IPS DF 19.7 (cell line): ENCODE results near the gene B3GALNT2.
"Not testable (repeated sequence)": the region's sequence is repeated elsewhere in the genome, so short reads cannot be mapped to it uniquely, and the experiment has no call there.

Source experiments
- DNase-seq: peaks from one replicate; pipeline ENCODE4 v3.0.0-alpha.2; 2013; ENCODE audit warnings: low read depth, low spot score

B3GALNT2 gene

DNA sequence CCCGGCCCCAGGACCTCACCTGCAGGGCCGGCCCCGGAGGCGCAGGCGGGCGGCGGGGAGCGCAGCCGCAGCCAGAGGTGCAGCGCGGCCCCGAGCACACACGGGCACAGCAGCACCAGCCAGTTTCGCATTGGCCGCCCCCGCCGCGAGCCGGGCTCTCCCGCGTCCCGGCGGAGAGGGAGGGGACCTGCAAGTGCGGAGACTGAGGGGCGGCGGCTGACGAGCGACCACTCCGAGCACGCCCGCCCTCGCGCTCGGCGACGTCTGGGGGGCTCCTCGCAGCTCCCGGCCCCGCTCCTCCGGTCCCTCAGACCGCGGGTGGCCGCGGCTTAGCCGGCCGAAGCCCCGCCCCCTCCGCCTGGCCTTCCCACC, at the start of gene B3GALNT2:
TSS of gene B3GALNT2 (minus strand) at position 331 of the 372 bp plus-strand sequence. CDS start at position 131, 200 bp downstream.
- no peak for DNase-seq

GRCh38 chr1:235553112-235553551, 48.9 kb upstream of the B3GALNT2 start:
- DNase-seq: no peak

- DNase-seq: no peak
These were observed 48.0 kb upstream of the B3GALNT2 start for GRCh38 chr1:235552146-235552716.

GRCh38 chr1:235549351-235550139, 45.3 kb upstream of the B3GALNT2 start:
- no peak for DNase-seq

GRCh38 chr1:235546369-235547155, 42.3 kb upstream of the B3GALNT2 start:
- not testable (repeated sequence) for DNase-seq

DNA sequence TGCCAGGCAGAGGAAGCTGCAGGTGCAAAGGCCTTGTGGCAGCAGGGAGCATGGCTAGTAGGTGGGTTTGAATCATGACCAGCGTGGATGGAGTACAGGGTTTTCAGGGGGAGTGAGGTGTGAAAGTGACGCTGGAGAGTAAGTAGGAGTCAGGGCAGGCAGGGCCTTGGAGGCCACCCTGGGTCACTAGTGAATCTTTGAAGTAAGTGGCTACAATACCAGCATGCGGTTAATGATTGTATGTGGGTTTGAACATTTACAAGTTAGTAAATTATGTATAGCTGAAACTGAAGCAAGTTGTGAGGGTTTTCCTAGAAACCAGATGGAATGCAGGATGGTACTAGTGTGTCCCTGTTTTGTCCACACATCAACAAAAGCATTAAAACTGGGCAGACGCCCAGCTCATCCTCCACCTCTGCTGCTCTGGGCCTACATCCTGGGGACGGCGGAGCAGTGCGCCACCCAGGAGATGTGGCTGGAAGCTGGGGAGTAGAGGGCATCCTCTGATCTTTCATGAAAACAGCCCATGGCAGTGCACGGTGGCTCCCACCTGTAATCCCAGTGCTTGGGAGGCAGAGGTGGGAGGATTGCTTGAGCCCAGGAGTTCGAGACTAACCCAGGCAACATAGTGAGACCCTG, 41.2 kb upstream of the B3GALNT2 start:
- no peak for DNase-seq

- not testable (repeated sequence) for DNase-seq
These were observed 38.6 kb upstream of the B3GALNT2 start for GRCh38 chr1:235542845-235543244.

DNA sequence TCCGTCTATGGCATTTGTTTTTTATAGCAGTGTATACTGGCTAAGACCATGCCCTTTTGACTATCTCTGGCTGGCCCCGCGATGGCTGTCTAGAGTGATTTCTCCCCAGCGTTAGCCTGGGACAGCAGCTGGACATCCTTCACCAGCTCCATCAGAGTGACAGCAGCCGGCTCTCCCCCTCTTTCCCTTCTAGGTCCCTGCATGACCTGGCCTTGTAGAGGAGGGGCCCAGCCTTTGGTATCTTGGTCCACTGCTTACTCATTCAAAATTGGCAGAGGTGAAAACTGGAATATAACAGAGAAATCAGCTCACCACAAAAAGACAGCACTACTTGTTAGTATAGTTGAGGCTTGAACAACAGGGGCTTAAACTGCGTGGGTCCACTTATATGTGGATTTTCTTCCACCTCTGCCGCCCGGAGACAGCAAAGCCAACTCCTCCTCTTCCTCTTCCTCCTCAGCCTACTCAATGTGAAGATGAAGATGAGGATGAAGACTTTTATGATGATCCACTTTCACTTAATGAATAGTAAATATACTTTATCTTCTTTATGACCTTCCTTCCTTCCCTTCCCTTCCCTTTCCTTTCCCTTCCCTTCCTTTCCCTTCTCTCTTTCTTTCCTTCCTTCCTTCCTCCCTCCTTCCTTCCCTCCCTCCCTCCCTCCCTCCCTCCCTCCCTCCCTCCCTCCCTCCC, 29.4 kb upstream of the B3GALNT2 start:
- DNase-seq: no peak

- DNase-seq: no peak
These were observed 28.1 kb upstream of the B3GALNT2 start for GRCh38 chr1:235532360-235532759.

DNA sequence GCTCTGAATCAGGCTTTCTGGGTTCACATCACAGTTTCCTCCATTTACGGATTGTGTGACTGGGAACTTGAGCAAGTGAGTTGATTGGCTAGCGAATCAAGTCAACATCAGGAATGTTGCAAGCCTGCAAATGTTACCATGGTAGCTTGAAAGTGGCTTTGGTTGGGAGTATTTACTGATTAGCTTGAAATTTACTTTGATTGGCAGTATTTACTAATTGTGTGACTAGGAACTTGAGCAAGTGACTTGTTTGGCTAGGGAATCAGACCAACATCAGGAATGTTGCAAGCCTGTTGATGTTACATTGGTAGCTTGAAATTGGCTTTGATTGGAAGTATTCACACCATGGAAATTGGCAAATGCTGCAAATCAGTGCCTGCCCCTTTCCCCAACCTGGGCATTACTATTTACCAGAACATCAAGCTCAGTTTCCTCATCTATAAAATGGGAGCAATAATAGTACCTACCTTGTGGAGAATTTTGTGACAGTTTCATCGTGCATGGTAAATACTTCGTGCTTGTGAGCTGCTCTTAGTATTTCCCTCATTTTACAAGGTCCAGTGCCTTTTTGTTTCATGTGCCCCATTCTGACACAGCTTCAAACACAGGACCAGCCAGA, 23.1 kb upstream of the B3GALNT2 start:
- no peak for DNase-seq

DNA sequence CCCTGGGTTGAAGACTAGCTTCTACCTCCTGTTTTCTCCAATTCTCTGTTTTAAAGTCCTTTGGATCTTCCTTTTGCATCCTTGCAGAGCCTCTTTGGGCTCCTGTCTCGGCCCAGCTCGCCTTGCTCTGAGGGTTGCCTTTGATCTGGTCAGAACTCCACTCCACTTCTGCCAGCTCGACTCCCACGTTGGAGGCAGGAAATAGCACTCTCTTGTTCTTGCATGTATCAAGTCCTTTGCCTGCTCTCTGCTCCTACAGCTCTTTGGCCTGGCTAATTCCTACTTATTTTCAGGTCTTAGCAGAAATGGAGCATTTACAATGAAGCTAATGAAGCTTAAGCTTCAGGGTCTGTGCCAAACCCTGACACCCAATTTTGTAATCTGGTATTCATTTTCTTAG, 21.1 kb upstream of the B3GALNT2 start:
- no peak for DNase-seq

DNA sequence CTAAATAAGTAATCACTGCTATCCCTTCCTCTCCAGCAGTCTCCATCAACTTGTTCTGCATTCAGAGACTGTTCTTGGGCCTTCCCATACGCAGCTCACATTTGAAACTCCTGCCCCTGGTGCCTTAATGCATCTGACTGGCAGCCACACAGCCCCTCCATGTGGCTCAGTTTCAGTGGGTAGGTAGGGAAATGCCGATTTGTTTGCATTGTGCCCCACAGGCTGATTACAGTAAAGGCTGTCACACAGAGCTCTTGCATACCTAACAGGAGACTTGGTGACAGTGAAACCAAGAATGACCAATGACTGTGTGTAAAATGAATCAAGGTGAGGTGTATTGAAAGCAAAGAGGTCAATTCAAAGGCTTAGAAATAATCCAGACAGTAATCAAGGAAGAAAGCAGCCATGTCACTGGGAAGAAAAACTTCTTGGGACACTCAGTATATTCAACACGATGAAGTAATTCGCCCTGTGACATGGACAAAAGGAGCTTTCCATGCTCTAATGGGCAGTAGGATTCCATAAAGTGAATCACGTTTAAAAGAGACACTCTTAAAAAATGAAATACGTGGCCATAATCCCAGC, 12.7 kb upstream of the B3GALNT2 start:
- DNase-seq: no peak

DNA sequence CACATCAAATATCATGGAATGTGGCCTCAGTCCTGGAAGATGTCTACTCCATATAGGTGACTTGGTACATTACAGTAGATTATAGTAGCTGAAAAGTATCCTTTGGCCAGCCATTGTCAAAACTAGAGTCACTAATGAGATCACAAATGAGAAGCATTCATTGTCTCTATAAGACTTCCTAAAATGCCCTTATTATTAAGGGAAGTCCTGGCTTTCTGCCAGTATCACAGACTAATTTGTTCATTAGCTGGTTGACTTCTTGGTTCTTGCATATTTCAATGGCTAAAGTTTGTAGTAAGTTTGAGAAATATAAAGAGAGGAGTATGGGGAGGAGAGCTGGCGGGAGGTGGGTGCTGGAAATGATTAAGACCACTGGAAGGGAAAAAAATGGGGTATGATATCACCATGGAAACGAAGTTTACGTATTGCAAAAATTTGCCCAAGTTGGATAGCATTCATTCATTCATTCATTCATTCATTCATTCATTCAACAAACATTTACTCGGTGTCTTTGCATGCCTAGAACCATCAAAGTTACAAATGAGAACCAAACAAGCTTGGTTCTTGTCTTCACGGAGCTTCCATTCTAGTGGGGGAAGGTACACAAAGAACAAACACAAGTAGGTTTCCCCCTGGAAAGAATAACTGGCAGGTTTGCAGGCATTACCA, 11.7 kb upstream of the B3GALNT2 start:
- no peak for DNase-seq

- no peak for DNase-seq
These were observed 9.5 kb upstream of the B3GALNT2 start for GRCh38 chr1:235513495-235514366.

DNA sequence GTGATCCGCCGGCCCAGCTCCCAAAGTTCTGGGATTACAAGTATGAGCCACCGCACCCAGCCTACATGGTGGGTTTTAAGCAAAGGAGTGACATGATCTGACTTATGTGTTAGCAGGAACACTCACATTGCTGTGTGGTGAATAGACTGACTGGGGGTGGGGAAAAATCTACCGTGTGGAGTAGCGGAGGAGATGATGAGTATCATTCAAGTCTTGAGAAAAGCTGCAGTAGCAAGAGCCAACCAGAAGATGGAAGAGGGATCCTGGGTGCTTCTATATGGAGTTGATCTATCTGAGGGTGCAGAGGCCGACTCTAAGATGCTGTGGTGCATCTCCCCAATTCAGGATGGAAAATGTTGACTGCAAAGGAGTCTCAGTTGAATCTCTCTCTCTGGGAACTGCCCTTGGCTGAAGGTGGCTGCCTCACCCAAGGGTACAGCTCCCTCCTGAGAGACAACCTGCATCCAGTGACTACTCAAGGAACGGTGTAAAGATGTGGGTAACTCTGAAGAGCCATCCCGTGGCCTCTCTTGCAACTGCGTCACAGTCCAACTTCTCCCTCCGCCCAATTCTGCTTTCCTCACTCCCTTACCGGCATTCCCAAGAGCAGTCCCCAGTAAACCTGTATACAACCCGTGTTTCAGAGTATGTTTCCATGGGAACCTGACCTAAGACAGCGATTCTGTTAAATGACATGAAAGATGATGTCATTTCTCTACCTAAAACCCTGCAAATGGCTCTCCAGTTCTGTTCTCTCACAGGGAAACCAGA, 7.4 kb upstream of the B3GALNT2 start:
- no peak for DNase-seq

- no peak for DNase-seq
These were observed 6.6 kb upstream of the B3GALNT2 start for GRCh38 chr1:235510823-235511222.

DNA sequence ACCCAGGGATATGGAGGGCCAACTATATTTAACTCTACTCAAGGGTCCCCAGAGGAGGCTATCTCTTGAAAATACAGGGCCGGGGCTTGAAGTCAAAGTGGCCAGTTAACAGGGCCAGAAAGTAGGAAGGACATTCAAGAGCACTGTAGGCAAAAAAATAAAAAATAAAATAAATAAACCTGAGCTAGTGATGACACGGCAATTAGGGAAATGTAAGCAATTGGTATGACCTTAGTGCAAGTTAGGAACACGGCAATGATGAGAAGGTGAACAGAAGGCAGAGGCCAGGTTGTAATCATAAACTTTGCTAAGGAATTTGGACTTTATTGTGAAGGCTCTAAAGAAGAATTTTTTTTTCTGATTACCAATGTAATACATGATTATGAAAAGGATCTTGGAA, 3.4 kb upstream of the B3GALNT2 start:
- no peak for DNase-seq

DNA sequence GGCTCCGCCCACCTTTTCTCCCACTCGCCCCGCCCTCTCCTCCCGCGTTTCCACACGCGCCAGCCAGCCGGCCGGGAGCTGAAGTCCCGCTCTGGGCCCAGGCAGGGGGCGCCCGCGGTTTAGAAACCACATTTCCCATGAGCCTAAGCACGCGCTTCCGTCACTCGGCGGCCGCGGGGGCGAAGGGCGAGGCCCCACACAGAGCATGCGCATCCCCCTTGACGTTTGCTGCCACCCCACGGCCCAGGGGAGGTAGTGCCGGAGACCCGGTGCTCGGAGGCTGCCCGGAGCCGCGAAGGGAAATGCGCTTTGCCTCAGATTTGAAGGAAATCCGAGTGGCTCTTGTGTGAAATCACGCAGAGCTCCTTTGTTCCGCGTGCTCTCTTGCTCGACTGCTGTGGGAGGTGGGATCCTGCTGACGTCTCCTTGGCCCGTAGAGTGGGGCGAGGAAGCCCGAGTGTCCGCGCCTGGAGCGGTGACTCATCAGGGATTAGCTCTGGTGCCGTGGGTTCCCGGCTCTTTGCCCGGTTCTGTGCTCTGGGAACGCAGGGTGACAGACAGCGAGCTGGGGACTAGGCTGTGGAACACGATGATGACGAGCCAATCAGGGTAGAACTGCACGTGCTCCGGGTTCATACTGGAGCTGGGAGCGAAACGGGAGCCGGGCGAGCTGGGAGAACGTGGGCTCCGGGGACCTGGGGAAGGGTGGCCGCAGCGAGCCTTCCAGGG, 406 bp upstream of the B3GALNT2 start:
- peak; percentile 87 for DNase-seq
